ENCODE measurements around the gene SMC3. TPM values are rescaled to one million over a fixed set of nuclear protein-coding genes. Genes with fewer than 3 reads are reported as not detected.
A peak's percentile ranks its signal among the peaks of the same experiment; 100 is the strongest.
"Not testable (repeated sequence)": the region's sequence is repeated elsewhere in the genome, so short reads cannot be mapped to it uniquely, and the experiment has no call there.

The SMC3 gene
- total RNA-seq, 6 experiments from 2014 or later: 26.0 to 40.5 (median 38.0) TPM

DNA sequence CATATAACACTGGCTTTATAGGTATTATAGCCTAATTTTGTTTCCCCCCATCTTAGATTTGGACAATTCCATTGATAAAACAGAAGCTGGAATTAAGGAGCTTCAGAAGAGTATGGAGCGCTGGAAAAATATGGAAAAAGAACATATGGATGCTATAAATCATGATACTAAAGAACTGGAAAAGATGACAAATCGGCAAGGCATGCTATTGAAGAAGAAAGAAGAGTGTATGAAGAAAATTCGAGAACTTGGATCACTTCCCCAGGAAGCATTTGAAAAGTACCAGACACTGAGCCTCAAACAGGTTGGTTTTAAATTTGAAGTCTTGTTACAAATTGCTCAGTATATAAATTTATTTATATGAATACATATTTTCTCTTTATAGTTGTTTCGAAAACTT, 34.1 kb downstream of the SMC3 start:
- H3K4me1 Mint-ChIP-seq (ENCODE audit: low read depth): no peaks in the 10 kb centered on the region

DNA sequence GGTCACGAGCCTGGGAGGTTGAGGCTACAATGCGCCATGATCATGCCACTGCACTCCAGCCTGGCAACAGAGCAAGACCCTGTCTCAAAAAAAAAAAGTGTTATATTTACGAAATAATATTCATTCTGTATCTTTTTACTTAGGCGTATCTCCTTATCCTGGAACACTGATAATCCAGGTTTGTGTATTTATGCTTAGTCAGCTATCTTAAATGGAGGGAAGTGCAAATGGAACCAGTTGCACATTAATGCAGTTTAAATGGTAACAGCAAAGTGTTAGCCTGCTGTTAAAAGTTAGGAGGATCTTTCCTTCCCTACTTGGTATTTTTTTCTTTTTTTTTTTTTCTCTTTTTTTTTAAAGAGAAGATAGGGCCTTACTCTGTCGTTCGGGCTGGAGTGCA, 40.6 kb downstream of the SMC3 start:
- Mint-ChIP-seq H3K9me3 (no peaks in the 10 kb centered on the region), H3K36me3 (ENCODE audit: low read depth) (peaks cover 10% of the 10 kb centered on the region), H3K27me3 (ENCODE audit: insufficient read depth) (peaks cover 6% of the 10 kb centered on the region; the same call in 1 of the 2 replicates), H3K4me1 (ENCODE audit: low read depth) (no peaks in the 10 kb centered on the region), H3K27ac (no peak overlapping the region), H3K4me3 (no peak overlapping the region)
- TF ChIP-seq, protein P1, sequence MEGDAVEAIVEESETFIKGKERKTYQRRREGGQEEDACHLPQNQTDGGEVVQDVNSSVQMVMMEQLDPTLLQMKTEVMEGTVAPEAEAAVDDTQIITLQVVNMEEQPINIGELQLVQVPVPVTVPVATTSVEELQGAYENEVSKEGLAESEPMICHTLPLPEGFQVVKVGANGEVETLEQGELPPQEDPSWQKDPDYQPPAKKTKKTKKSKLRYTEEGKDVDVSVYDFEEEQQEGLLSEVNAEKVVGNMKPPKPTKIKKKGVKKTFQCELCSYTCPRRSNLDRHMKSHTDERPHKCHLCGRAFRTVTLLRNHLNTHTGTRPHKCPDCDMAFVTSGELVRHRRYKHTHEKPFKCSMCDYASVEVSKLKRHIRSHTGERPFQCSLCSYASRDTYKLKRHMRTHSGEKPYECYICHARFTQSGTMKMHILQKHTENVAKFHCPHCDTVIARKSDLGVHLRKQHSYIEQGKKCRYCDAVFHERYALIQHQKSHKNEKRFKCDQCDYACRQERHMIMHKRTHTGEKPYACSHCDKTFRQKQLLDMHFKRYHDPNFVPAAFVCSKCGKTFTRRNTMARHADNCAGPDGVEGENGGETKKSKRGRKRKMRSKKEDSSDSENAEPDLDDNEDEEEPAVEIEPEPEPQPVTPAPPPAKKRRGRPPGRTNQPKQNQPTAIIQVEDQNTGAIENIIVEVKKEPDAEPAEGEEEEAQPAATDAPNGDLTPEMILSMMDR (IDR thresholded peaks at IDR 0.05): no peak
- DNase-seq: no peak

More for the DNA sequence above, 34.1 kb downstream of the SMC3 start:
- no peak for DNase-seq
- TF ChIP-seq, protein P1 (IDR thresholded peaks at IDR 0.05): no peak
- H3K36me3 Mint-ChIP-seq (ENCODE audit: low read depth): peaks cover 36% of the 10 kb centered on the region
- H3K4me3 Mint-ChIP-seq: no peak overlapping the region
- no peak overlapping the region for H3K27ac Mint-ChIP-seq
- H3K9me3 Mint-ChIP-seq: no peaks in the 10 kb centered on the region
- H3K27me3 Mint-ChIP-seq (ENCODE audit: insufficient read depth): no peaks in the 10 kb centered on the region

DNA sequence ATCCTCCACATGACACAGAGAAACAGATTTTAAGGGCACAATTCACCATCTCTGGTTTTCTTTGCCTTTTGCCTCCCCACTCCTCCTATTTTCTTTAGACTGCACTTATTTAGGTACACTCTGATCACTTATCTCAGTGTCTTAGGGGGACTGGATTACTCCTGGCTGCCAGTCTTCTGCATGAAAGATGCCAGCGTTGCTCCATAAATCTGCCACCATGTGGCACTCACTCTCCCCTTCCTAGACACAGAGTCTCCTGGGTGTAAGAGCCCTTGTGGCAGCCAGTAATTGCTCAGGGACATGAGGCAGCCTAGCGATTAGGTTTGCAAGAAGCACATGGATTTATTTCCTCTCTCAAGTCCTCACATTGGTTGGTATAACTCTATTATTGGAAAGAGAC, 42.1 kb downstream of the SMC3 start:
- H3K36me3 Mint-ChIP-seq (ENCODE audit: low read depth): peaks cover 7% of the 10 kb centered on the region
- H3K4me1 Mint-ChIP-seq (ENCODE audit: low read depth): peaks cover 3% of the 10 kb centered on the region
- H3K4me3 Mint-ChIP-seq: no peak overlapping the region
- no peaks in the 10 kb centered on the region for H3K9me3 Mint-ChIP-seq
- peaks cover 6% of the 10 kb centered on the region; the same call in 1 of the 2 replicates for H3K27me3 Mint-ChIP-seq (ENCODE audit: insufficient read depth)
- no peak for DNase-seq
- no peak overlapping the region for H3K27ac Mint-ChIP-seq
- TF ChIP-seq, protein P1 (IDR thresholded peaks at IDR 0.05): no peak

DNA sequence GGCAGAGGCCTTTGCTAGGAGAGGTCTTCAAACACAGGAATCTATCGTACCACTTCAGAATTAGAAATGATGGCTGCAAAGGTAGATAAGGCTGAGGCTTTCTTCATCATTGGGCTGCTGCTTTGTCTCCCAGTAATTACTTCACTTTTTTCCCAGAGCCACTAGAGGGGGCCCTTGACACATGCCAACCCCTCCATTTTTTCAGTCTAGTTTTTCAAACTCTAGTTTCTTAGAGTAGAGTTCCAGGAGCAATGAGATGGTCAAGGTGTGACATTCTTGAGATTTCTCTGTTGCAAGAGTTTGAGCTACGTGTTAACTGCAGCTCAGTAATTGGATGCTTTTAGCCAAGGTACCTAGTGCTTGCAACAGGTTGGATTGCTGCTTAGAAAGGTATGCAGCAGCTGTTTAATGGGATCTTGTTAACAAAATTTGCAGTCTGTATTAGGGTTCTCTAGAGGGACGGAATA, 42.8 kb downstream of the SMC3 start:
- Mint-ChIP-seq H3K4me3 (no peak overlapping the region), H3K36me3 (ENCODE audit: low read depth) (no peaks in the 10 kb centered on the region), H3K9me3 (no peaks in the 10 kb centered on the region), H3K27me3 (ENCODE audit: insufficient read depth) (peaks cover 6% of the 10 kb centered on the region; the same call in 1 of the 2 replicates), H3K27ac (no peak overlapping the region), H3K4me1 (ENCODE audit: low read depth) (peaks cover 10% of the 10 kb centered on the region)
- peak; percentile 47 for DNase-seq
- TF ChIP-seq, protein P1 (IDR thresholded peaks at IDR 0.05): peak; percentile 90

DNA sequence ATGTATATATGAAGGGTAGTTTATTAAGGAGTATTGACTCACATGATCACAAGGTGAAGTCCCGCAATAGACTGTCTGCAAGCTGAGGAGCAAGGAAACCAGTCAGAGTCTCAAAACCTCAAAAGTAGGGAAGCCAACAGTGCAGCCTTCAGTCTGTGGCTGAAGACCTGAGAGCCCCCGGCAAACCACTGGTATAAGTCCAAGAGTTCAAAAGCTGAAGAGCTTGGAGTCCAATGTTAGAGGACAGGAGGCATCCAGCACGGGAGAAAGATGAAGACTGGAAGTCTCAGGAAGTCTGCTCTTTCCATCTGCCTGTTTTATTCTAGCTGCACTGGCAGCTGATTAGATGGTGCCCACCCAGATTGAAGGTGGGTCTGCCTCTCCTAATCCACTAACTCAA, 43.3 kb downstream of the SMC3 start:
- H3K4me3 Mint-ChIP-seq; H3K27me3 Mint-ChIP-seq (ENCODE audit: insufficient read depth); H3K27ac Mint-ChIP-seq: not testable (repeated sequence)

DNA sequence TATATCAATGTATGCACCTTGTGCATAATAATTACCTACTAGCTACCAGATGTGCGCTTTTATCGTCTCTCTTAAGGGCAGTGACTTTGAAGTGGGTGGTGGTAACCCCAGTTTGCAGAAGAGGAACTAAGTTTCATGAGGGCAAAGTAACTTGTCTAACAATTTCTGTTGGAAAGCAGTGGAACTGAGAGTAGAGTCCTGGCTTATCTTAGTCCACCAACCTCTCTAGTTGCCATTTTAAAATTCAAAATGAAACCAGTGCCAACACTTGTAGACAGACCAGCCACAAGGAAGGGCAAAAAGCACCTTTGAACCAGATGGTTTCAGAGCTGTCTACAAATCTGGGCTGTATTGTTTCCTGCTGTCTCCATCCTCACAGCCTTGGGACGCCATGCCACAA, 44.6 kb downstream of the SMC3 start:
- no peak overlapping the region for H3K27ac Mint-ChIP-seq
- H3K9me3 Mint-ChIP-seq: no peaks in the 10 kb centered on the region
- TF ChIP-seq, protein P1 (IDR thresholded peaks at IDR 0.05): no peak
- no peak overlapping the region for H3K4me3 Mint-ChIP-seq
- peaks cover 7% of the 10 kb centered on the region; the same call in 1 of the 2 replicates for H3K27me3 Mint-ChIP-seq (ENCODE audit: insufficient read depth)
- peaks cover 15% of the 10 kb centered on the region for H3K4me1 Mint-ChIP-seq (ENCODE audit: low read depth)
- no peaks in the 10 kb centered on the region for H3K36me3 Mint-ChIP-seq (ENCODE audit: low read depth)
- no peak for DNase-seq

More for the DNA sequence above, 43.3 kb downstream of the SMC3 start:
- H3K4me1 Mint-ChIP-seq (ENCODE audit: low read depth): peaks cover 15% of the 10 kb centered on the region
- H3K36me3 Mint-ChIP-seq (ENCODE audit: low read depth); DNase-seq; H3K9me3 Mint-ChIP-seq: not testable (repeated sequence)
